Activated T-helper 9 cell treated with anti-CD3 and anti-CD28 coated beads, Interleukin-2, amount 50 U/mL, for 16 hours (primary cell): ENCODE measurements around the gene RHBDD3.

Experiments used
- DNase-seq: peaks from one replicate; pipeline ENCODE4 v3.0.0-alpha.2; 2020; ENCODE audit warnings: low read depth

RHBDD3 gene

GRCh38 chr22:29216873-29217666, 50.7 kb downstream of the RHBDD3 start:
- no peak for DNase-seq

DNA sequence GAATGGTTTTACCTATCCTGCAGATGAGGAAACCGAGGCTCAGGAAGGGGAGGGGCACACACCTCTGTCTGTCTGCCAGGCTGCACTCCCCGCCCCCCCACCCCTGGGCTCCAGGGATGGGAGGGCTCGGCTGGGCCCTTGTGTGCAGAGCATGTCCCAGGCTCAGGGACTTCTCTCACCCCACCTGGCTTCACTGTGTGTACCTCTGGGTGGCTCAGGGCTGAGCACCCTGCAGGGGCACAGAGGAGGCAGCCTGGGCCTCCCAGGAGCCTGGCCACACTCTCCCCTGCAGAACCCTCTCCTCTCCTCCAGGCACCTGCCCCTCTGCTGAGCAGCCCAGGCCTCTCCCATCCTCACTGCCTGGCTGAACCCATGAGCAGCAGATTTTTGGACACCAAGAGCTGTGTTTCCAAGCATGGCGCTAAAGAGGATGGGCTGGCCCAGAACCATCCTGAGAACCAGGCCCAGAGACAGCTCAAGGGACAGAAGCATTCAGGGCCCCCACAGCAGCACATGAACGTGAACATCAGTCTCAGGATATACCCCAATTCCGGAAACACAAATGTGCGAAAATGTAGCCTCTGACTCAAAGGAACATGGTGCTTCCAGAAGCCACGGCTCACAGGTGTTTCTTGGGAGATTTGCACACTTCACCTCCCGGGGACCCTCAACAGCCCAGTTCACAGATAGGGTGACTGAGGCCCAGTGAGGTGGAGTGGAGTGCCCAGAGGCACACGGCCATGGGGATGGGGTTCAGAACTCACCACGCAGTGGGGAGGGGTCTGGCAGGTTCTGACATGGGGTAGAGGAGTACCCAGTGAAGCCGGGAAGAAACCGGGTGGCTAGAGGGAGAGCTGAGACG, 51.5 kb downstream of the RHBDD3 start:
- no peak for DNase-seq

- no peak for DNase-seq
Observed at GRCh38 chr22:29215012-29215860, 52.5 kb downstream of the RHBDD3 start.

DNA sequence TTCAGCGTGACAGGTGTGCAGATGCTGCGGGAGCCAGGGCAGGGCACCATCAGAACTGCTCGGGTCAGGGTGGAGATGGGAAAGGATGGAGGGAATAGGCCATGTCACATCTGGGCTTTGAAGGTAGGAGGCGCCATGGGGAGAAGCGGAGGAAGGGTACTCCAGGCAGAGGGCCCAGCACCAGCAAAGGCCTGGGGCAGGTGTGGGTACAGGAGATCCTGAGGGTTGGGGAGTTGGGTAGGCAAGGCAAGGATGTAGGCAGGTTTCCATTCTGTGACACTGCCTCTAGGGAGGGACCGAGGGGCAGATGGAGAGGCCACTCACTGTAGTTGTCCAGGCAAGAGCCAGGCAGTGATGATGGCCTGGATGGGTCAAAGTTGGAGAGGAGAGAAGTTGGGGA, 53.5 kb downstream of the RHBDD3 start:
- DNase-seq: no peak

GRCh38 chr22:29213493-29213892, 54.3 kb downstream of the RHBDD3 start:
- no peak for DNase-seq

DNA sequence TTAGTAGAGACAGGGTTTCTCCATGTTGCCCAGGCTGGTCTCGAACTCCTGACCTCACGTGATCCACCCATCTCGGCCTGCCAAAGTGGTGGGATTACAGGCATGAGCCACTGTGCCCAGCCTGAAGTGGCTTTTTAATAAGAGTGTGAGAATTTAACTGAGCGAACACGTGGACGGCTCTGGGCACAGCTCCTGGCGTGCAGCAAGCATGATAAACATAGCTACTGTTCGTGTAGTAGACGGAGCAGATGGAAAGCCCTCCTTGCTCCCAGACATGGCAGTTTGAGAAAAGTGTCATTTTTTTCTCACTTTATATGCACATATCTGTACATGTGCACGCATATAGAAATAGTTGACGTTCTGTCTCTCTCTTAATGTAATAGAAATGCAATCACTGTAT, 55.0 kb downstream of the RHBDD3 start:
- DNase-seq: no peak

DNA sequence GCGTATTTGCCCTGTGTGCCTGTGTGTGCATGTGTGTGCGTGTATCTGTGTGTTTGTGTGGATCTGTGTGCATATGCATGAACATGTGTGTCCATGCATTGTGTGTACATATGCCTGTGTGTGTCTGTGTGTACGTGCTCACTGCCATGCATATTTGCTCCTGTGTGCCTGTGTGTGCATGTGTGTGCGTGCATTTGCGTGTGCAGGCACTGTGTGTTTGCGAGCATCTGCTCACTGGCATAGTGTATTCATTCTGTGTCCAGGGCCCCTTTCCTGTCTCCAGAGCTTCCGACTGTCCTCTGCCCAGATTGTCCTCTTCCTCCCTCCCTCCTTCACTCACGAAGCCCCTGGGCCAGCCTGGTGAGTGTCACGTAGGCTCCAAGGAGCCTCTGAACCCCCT, 56.3 kb downstream of the RHBDD3 start:
- no peak for DNase-seq

GRCh38 chr22:29211066-29211465, 56.7 kb downstream of the RHBDD3 start:
- no peak for DNase-seq
